B cell (primary cell): ENCODE data around the gene PHIP. TPM values are rescaled to one million over a fixed set of nuclear protein-coding genes. Genes with fewer than 3 reads are reported as not detected.

ENCODE experiments used
- ATAC-seq: fragments of 200-7000 bp; cut with Tn5 transposase; one replicate; pipeline ENCODE4 v1.10.0; 2021; ENCODE audit warnings: low read depth, mild to moderate bottlenecking, moderate number of reproducible peaks, moderate library complexity
- CTCF ChIA-PET: fragments of 350-600 bp; sonication (Branson Sonifier 250); formaldehyde crosslinking; loops from one replicate; lab custom pipeline; 2021; ENCODE audit warnings: antibody characterized with exemption, inconsistent platforms; lab: Charles Lee
- POLR2A ChIA-PET: fragments of 350-600 bp; sonication (Branson Sonifier 250); formaldehyde crosslinking; loops from one replicate; lab custom pipeline; 2021; ENCODE audit warnings: antibody characterized with exemption; lab: Charles Lee
- DNase-seq: peaks from one replicate; pipeline ENCODE4 v3.0.0; 2013
- H2AFZ ChIP-seq: 2 replicates; pipeline ENCODE4 v1.6.1; 2012; ENCODE audit warnings: mild to moderate bottlenecking, low read depth, low read length; ENCODE audit not compliant: insufficient read depth, poor library complexity, severe bottlenecking
- H3K27ac ChIP-seq, 2 donors: 1 replicate in 1 of 2; 2 replicates in 1 of 2; pipeline ENCODE4 v1.5.1; 2012 to 2013; ENCODE audit warnings: low read length in 2 of 2, mild to moderate bottlenecking in 2 of 2, moderate library complexity in 1 of 2
- H3K27me3 ChIP-seq, 4 experiments: fragments of 200-600 bp in 1 of 4; sonication (generic) in 1 of 4; replicated peaks in 1 of 4; 1 replicate in 2 of 4; 2 replicates in 2 of 4; pipeline versions ENCODE4 v1.6.1 to v1.7.0; 2013 to 2016; ENCODE audit warnings: low read length in 3 of 4, mild to moderate bottlenecking in 2 of 4, mixed read lengths in 1 of 4, moderate library complexity in 1 of 4; ENCODE audit not compliant: insufficient read depth in 4 of 4, control insufficient read depth in 3 of 4; ENCODE audit errors: control extremely low read depth in 1 of 4
- H3K36me3 ChIP-seq, 2 experiments: replicated peaks in 1 of 2; 1 replicate in 1 of 2; 2 replicates in 1 of 2; pipeline versions ENCODE4 v1.6.1 to v1.7.1; 2013; ENCODE audit warnings: low read length in 1 of 2; ENCODE audit not compliant: insufficient read depth in 2 of 2, control insufficient read depth in 1 of 2; ENCODE audit errors: control extremely low read depth in 1 of 2, extremely low read depth in 1 of 2
- H3K4me1 ChIP-seq, 2 donors: fragments of 200-600 bp in 1 of 2; sonication (generic) in 1 of 2; 1 replicate in 1 of 2; 2 replicates in 1 of 2; pipeline versions ENCODE4 v1.5.1 to v1.6.1; 2013 to 2017; ENCODE audit warnings: low read length in 2 of 2; ENCODE audit not compliant: control insufficient read depth in 2 of 2, insufficient read depth in 2 of 2
- H3K4me2 ChIP-seq: replicated peaks from 2 replicates; pipeline ENCODE3; 2012; ENCODE audit warnings: mild to moderate bottlenecking, low read depth, low read length; ENCODE audit not compliant: poor library complexity, severe bottlenecking
- H3K4me3 ChIP-seq, 5 experiments: fragments of 200-600 bp in 1 of 5; sonication (generic) in 1 of 5; 1 replicate in 3 of 5; 2 replicates in 2 of 5; pipeline versions ENCODE4 v1.5.1 to v1.7.0; 2011 to 2016; ENCODE audit warnings: low read length in 4 of 5, mild to moderate bottlenecking in 4 of 5, low read depth in 2 of 5, control low read depth in 1 of 5, moderate library complexity in 1 of 5; ENCODE audit not compliant: insufficient read depth in 1 of 5; ENCODE audit errors: control extremely low read depth in 1 of 5, extremely low read depth in 1 of 5
- H3K79me2 ChIP-seq: fragments of 200-600 bp; sonication (generic); one replicate; pipeline ENCODE4 v1.6.0; 2016; ENCODE audit warnings: low read length; ENCODE audit not compliant: control insufficient read depth, insufficient read depth
- H3K9ac ChIP-seq: fragments of 200-600 bp; sonication (generic); 2 replicates; pipeline ENCODE4 v1.6.1; 2017; ENCODE audit warnings: mild to moderate bottlenecking, low read length, moderate library complexity
- H3K9me3 ChIP-seq, 3 donors: one replicate each; pipeline versions ENCODE4 v1.6.1 to v1.7.1; 2013; ENCODE audit warnings: low read length in 2 of 3; ENCODE audit not compliant: control insufficient read depth in 2 of 3, insufficient read depth in 1 of 3; ENCODE audit errors: control extremely low read depth in 1 of 3
- H4K20me1 ChIP-seq: 2 replicates; pipeline ENCODE4 v1.6.0; 2012; ENCODE audit warnings: mild to moderate bottlenecking, low read length; ENCODE audit not compliant: insufficient read depth, control insufficient read depth, poor library complexity, severe bottlenecking
- H3K27ac Mint-ChIP-seq: one replicate; pipeline ENCODE4 v1.8.0; 2021; ENCODE audit warnings: mixed read lengths
- H3K27me3 Mint-ChIP-seq: one replicate; pipeline ENCODE4 v1.8.0; 2021; ENCODE audit warnings: mixed read lengths
- H3K4me1 Mint-ChIP-seq: one replicate; pipeline ENCODE4 v1.8.0; 2021; ENCODE audit warnings: mixed read lengths
- H3K4me3 Mint-ChIP-seq: one replicate; pipeline ENCODE4 v1.8.0; 2021; ENCODE audit warnings: mixed read lengths
- H3K9me3 Mint-ChIP-seq: one replicate; pipeline ENCODE4 v1.8.0; 2022; ENCODE audit warnings: mixed read lengths; ENCODE audit not compliant: insufficient read depth
- EZH2 ChIP-seq: IDR thresholded peaks from 2 replicates; pipeline ENCODE4 v1.6.1; 2012; ENCODE audit warnings: borderline replicate concordance, low read depth, mild to moderate bottlenecking, moderate library complexity, low read length; ENCODE audit not compliant: insufficient read depth, poor library complexity, severe bottlenecking
- WGBS: methylation state at CpG from one replicate; pipeline ENCODE4 v1.1.5; 2013; ENCODE audit warnings: missing lambda C conversion rate; ENCODE audit not compliant: insufficient coverage; 5-methylcytosine and 5-hydroxymethylcytosine counted together
- intact Hi-C: fragments of 100-400 bp; cut with micrococcal nuclease; formaldehyde crosslinking; loops from one replicate; pipeline ENCODE4 v1.10.0; 2022
- polyA plus RNA-seq: library from polyadenylated mRNA; depleted of rRNA; stranded (reverse); fragments of >200 nt; gene quantifications from 2 replicates; pipeline ENCODE4 v1.2.3, GENCODE V29; 2012
- total RNA-seq, 2 donors: library from RNA; stranded (reverse); fragments of 120-200 nt in 1 of 2; gene quantifications; 1 replicate in 1 of 2; 2 replicates in 1 of 2; pipeline versions ENCODE4 v1.2.3 to v1.2.4, GENCODE V29; 2013 to 2022
- TF ChIP-seq, protein P1 (sequence below): fragments of 200-600 bp; IDR thresholded peaks from one replicate; pipeline ENCODE4 v1.8.0; 2022; ENCODE audit warnings: antibody characterized with exemption, mild to moderate bottlenecking

PHIP gene
- total and polyA plus RNA-seq, 2 donors (not counting 1 experiment from before 2014, with no cell fraction given) = 7.4 to 52.7 TPM

DNA sequence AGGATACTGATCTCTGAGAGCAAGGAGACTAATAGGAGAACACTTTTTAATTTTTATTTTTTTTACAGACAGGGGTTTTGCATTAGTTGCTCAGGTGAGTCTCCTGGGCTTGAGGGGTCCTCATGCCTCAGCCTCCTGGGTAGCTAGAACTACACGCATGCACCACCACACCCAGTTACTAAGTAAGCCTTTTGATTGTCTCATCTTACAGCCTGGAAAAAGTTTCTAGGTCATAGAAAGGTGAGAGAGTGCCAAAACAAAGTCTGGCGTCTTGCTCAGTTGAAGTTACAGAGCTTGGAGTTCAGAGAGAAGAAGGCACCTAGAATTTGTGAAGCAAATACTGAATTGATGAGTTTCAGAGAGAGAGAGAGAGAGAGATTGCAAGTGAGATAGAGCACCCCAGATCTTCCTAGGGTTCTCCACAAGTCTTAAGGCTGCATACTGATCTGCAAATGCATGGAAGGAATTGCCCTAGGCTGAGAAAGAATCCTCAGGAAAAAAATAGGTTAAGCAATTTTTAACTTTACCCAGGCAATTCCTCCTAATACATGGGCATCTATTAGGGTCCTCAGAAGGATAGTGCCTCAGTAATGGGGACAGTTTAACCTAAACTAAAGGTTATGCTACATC lies 37.6 kb upstream of the PHIP start:
- 88% methylated on average over 1 of the region's 2 CpGs for WGBS
- no peaks in the 10 kb centered on the region for H3K9me3 Mint-ChIP-seq
- H3K4me2 ChIP-seq = no peak overlapping the region
- H3K79me2 ChIP-seq = no peaks in the 10 kb centered on the region
- H3K9ac ChIP-seq = no peak overlapping the region
- no peaks in the 10 kb centered on the region for H3K36me3 ChIP-seq
- H3K9me3 ChIP-seq = no peaks in the 10 kb centered on the region
- H3K27me3 ChIP-seq = peaks cover 0 to 11% (median 0%) of the 10 kb centered on the region in 4 experiments
- H3K27ac ChIP-seq = no peak overlapping the region
- no peak for TF ChIP-seq EZH2
- TF ChIP-seq, protein P1, sequence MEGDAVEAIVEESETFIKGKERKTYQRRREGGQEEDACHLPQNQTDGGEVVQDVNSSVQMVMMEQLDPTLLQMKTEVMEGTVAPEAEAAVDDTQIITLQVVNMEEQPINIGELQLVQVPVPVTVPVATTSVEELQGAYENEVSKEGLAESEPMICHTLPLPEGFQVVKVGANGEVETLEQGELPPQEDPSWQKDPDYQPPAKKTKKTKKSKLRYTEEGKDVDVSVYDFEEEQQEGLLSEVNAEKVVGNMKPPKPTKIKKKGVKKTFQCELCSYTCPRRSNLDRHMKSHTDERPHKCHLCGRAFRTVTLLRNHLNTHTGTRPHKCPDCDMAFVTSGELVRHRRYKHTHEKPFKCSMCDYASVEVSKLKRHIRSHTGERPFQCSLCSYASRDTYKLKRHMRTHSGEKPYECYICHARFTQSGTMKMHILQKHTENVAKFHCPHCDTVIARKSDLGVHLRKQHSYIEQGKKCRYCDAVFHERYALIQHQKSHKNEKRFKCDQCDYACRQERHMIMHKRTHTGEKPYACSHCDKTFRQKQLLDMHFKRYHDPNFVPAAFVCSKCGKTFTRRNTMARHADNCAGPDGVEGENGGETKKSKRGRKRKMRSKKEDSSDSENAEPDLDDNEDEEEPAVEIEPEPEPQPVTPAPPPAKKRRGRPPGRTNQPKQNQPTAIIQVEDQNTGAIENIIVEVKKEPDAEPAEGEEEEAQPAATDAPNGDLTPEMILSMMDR = no peak
- no peak overlapping the region for H3K27ac Mint-ChIP-seq
- peaks cover 23% of the 10 kb centered on the region for H3K27me3 Mint-ChIP-seq
- H2AFZ ChIP-seq = no peak overlapping the region
- CTCF ChIA-PET = no interaction called here
- intact Hi-C loops = no loop called here
- DNase-seq (no peak), ATAC-seq (no peak)
- H3K4me1 Mint-ChIP-seq = no peaks in the 10 kb centered on the region
- POLR2A ChIA-PET = no interaction called here
- no peak overlapping the region for H3K4me3 Mint-ChIP-seq
- H3K4me1 ChIP-seq = no peaks in the 10 kb centered on the region
- no peaks in the 10 kb centered on the region for H4K20me1 ChIP-seq
- no peak overlapping the region for H3K4me3 ChIP-seq

DNA sequence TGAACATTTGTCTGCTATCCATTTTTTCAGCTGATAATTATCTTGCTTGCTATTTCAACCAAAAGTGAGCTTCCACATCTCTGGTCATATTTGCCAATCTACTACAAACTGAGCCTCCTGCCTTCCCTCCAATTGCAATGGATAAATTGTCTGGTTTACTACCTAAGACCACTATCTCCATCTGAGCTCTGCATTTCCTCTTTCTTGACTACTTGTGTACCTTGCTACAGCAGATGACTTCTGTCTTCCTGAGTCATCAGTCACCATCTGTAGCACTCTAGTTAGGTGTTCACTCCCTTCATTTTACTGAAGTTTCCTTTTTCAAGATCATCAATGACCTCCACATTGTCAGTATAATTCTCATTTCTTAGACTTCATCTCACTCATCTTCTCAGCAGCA lies 33.5 kb upstream of the PHIP start:
- no peak overlapping the region for H3K9ac ChIP-seq
- H4K20me1 ChIP-seq = no peaks in the 10 kb centered on the region
- H3K4me3 ChIP-seq = no peak overlapping the region
- Mint-ChIP-seq H3K4me3 (no peak overlapping the region), H3K9me3 (no peaks in the 10 kb centered on the region), H3K4me1 (no peaks in the 10 kb centered on the region), H3K27me3 (peaks cover 12% of the 10 kb centered on the region), H3K27ac (no peak overlapping the region)
- no peaks in the 10 kb centered on the region for H3K4me1 ChIP-seq
- no peak for DNase-seq
- no peaks in the 10 kb centered on the region for H3K79me2 ChIP-seq
- H3K36me3 ChIP-seq = no peaks in the 10 kb centered on the region
- H3K9me3 ChIP-seq = no peaks in the 10 kb centered on the region
- ChIA-PET CTCF (no interaction called here), POLR2A (no interaction called here)
- no peak overlapping the region for H3K4me2 ChIP-seq
- TF ChIP-seq EZH2 = no peak
- TF ChIP-seq, protein P1 = no peak
- H3K27ac ChIP-seq = no peak overlapping the region
- ATAC-seq = no peak
- H2AFZ ChIP-seq = no peak overlapping the region
- H3K27me3 ChIP-seq = peaks cover 0 to 11% (median 0%) of the 10 kb centered on the region in 4 experiments
- intact Hi-C loops = no loop called here
